Renal pelvis (tissue), 4 donors: ENCODE measurements around the gene ABCD3. TPM values are rescaled to one million over a fixed set of nuclear protein-coding genes. Genes with fewer than 3 reads are reported as not detected.

ENCODE experiments used
- DNase-seq: peaks from one replicate; pipeline ENCODE4 v3.0.0-alpha.2; 2013
- polyA plus RNA-seq, 3 donors: library from polyadenylated mRNA; unstranded; fragments of 120-200 nt; gene quantifications; one replicate each; pipeline ENCODE4 v1.2.1, GENCODE V29; 2013; ENCODE audit not compliant: insufficient read length in 3 of 3

Gene ABCD3
- polyA plus RNA-seq, 3 donors: 54.2 to 73.5 (median 61.5) TPM

DNA sequence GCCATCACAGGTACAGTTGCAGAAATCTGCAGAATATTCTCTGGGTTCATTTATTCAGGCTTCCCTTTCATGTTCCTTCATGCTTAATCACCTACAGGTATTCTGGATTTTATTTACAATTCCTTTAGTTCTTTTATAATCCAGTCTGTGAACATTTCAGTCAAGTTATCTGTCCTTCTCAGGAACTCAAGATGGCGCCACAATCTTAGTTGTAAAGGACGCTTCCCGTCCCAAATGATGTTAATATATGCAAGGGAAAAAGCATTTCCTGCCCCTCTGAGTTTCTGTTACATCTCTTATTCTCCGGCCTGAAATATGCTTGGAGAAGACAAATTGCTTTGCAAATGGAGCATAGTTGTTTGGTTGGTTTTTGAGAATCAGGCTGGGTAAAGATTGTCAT is 104.1 kb downstream of the ABCD3 start:
- peak; percentile 59 for DNase-seq

DNA sequence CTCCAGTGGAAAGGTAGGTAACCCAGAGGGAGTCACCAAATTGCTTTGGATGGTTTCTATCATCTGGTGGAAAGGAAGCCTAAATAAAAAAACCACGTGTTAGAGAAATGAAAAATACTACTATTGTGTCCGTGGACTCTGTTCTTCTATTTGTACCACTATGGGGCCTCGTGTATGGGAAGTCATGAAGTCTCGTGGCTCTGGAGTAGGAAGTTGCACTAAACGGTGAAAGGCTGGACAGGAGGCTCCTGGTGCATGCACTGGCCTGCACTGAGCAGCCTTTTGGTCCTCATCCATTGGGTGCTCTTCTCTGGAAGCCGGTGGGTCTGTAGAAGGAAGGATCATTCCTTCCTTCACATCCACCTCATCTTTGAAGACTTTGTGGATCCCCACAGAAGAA is 106.3 kb downstream of the ABCD3 start:
- DNase-seq: no peak

DNA sequence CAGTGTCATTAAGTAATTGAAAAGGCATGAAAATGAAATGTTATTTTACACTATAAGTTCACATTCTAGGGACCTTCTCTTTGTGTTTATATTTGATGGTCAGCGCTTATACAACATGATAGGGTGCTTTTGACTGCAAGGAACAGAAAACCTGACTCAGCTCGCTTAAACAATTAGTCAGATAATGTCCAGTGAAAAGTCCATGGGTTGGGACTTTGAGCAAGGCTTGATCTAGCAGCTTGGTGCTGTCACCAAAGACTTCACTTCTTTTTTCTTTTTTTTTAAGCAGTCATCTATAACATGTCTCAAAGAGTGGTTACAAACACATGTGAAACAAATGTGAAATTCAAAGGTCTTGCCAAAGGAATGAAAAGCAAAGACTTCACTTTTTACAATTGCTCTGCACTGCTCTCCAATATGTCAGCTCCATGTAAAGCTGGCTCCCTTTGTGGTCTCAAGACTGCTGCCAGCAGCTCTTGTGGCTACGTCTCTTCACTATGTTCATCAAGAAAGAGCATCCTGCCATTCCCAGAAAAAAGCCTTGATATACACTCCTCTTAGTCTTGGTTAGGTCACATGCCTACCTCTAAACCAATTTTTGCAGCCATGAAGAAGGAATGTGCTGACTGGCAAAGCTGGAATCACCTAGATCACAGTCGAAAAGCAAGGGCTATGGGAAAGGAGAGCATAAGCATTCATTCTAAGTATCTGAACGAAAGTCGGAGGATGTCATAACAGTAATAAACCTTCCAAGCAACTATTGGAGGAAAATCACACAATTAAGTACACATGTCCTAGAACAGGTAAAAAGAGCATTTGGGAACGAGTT is 108.2 kb downstream of the ABCD3 start:
- no peak for DNase-seq

DNA sequence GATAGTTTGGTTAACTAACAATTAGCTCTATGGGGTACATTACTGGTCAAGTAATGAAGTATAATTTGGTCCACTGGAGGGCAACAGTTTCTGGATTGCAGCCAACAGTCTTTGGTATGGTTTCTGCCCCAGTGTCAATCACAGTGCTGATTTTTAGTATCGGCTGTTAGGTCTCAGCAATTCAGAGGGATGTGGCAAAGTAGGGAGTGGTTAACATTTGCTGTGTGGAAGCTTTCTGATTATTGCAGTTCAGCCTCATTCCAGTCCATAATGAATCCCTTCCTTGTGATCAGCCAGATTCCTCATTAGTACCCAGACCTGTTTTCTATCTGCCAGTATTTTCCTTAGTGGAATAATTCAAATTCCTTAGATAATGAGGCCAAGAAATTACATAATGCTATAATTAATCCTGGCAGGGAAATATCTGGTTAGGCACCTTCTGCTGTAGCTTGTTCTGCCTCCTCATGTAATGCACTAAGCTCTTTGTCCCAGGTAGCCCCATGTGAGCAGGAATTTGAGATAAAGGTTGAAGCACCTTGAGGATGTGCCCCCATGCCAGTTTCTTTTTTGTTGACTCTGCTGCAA is 109.3 kb downstream of the ABCD3 start:
- DNase-seq: no peak

DNA sequence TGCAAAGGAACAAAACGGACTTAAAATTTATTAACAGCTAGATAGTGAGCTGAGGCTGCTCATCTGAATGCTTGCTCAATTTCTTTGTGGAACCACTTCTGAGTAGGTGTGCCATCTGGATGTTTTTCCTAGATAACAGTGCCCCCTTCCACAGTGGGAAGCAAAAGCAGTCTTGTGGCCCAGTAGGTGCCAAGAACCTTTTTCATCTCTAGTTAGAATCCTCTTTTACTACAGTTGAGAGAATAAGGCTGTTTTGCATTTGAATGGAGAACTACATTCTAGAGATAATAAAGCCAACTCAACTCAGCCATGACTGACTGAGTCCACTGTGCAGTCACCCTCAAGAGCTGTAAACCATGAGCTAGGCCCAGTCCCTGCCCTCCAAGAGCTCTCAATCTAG is 110.1 kb downstream of the ABCD3 start:
- no peak for DNase-seq

DNA sequence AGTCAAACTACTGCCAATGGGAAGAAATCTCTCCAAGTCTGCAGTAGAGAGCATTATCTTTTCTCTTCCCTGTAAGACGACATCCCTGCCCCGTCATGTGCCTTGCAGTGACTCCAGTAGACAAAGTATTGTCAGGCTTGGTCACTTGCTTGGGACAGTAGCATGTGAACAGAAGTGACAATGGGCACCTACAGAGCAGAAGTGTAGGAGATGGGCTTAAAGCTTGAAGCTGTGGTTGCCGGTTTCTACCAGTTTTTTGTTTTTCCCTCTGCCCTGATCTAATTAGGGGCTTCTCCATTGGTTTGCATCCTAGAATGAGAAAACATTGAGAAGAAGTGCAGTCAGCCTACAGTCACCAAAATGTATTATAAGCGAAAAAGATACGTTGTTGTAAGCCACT is 110.6 kb downstream of the ABCD3 start:
- no peak for DNase-seq

DNA sequence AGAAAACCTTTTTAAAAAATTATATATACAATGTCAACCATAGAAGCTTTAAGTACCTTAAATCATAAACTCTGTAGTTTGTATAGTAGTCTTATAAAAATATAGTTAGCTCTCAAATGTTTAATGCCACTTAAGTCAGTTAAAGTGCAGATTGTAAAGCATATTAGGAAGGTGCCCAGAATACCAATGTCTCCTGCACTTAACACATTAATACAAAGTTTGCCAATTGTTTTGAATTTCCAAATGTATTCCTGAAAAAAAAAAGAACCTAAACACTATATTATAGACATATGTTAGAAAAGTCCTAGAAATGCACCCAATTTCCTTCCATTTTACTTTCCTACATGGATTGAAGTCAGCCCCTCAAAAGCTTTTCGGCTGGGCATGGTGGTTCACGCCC is 111.2 kb downstream of the ABCD3 start:
- DNase-seq: no peak

DNA sequence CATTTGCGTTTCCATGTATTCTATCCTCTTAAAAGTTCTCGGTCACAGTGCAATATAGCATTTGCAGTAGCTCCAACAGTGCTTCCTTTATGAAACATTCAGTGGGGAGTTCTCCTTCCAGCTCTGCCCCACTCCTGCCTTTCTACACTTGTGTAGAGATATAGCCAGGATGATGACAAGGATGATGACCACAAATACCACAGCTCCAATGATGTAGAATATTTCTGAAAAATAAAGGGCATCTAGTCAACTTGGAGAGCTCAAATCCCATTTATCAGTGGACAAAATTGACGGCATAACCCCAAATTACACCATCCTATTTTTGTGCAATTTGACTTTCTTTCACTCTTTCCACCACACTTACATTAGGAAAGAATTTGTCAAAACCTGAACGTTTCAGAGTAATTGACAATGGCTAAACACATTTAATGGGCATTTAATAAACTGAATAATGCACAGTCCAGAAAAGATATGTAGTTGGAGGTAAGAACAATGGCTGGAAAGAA is 112.2 kb downstream of the ABCD3 start:
- no peak for DNase-seq

DNA sequence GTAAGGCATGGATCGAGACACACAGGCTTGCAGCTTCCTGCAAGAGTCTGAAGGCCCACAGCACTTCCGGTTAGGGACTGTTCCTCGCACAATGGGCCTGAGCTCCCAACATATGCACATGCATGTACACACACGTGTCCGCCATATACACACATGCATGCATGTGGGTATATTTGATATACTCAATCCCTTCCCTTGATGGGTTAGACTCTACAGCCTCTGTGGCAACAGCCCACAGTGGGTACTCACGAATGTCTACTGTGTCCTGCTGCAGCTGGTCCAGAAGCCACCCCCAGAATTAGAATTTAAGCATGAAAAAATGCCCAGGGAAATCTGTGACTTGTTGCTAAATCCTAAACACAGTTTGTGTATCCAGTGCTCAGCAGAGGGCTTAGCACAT is 113.5 kb downstream of the ABCD3 start:
- DNase-seq: no peak

DNA sequence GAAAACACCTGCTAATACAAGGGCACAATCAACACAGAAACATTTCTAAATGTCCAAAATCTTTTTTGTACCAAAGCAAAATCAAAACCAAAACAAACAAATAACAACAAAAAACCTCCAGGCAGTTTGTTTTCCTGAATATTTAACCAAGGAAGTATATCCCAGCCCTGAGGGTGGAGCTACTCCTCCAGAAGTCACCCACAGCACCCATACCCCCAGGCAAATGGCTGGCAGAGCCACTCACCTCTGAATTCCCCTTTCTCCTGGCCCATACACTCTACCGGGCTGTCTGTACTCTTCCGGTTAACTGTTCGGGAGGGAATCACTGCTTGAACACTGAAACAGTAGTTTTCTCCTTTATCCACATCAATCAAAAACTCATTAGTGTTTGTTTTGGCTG is 113.9 kb downstream of the ABCD3 start:
- DNase-seq: no peak

DNA sequence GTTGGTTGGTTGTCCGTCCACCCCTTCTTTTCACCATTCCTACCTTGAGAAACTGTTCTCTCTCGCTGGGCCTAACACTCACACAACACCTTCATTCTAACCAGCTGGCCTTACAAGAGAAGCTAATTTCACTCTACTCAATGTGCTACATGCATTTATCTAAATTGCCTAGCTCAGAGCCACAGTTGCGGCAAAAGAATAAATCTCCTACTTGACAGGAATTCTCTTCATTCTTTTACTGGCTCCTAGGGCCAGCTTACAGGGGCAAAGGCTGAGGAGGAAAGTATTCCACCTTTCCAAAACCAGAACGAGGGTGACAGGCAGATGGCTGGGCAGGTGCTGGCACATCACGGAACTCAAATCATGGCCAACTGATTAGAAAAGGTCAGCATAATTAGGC is 116.9 kb downstream of the ABCD3 start:
- DNase-seq: no peak

DNA sequence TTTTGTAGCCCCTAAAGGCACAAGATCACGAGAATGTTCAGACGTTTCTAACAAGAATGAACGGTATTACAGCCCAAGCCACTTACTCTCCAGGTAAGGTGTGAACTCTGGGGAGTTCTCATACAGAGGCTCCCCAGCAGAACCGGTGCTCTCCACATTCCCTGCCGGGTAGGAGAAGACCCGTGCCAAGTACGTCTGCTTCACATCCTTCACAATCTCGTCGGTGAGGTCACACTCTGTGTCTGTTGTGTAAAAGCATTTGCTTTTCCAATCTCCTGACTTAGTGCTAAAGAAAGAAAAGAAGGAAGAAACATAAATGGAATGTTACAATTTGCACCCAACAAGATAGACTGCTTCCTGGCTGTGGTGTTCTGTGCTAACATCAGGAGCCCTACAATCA is 117.7 kb downstream of the ABCD3 start:
- no peak for DNase-seq

DNA sequence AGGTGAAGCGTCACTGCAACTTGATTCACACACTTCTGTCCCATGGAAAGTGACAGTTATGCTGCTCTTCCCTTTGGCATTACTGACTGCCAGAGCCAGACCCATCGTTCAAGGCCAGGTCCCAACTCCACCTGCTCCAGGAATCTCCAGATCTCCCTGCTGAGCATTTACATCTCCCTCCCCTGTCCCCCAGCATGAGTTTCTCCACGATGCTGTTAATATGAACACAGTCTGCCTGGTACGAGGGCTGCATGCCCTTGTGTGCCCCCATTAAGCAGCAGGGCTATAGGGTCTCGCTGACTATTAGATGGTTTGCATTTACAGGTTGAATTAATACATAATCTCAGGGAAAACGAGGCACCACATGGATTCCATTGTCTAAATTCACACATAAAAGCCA is 119.1 kb downstream of the ABCD3 start:
- DNase-seq: no peak

DNA sequence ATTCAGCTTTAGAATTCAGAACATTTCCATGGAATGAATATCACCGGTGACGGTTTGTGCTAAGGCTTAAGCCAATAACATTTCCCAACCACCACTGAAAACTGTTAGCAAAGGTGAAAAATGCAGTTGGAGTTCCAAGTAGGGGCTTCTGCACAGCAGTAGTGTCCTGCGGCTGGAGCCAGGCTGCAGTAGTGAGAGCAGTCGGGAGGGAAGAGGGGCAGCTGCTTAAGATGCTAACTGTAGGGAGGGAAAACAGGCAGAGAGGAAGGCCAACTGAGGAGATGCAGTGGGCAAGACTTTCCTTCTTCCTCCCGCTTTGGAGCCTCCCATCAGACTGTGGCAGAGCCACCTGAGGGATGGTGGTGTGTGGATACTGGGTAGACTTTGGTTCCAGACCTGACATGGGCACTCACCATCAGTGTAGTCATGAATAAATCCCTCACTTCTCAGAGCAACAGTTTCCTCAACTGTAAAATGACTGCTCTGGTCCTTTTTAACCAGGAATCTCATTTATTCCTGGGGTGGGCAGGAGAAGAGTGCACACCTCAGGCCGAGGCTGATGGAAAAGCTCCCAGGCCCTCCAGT is 120.1 kb downstream of the ABCD3 start:
- DNase-seq: no peak

DNA sequence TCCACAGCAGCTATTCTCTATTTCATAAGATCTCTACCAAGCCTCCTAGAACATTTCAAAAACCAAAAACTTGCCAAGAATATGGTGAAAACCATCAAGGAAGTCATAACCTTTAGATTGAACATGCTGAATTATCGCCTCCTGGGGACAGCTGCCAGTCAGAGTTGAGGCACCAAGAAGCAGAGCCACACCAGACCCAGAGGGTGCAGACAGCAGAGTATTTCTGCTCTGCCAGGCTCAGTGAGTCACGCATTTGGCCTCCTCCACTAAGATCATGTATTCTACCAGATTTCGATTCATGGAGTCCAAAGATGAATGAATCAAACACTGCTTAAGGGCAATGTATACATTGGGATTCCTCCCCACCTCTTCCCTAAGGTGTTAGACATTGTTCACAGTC is 121.3 kb downstream of the ABCD3 start:
- no peak for DNase-seq

DNA sequence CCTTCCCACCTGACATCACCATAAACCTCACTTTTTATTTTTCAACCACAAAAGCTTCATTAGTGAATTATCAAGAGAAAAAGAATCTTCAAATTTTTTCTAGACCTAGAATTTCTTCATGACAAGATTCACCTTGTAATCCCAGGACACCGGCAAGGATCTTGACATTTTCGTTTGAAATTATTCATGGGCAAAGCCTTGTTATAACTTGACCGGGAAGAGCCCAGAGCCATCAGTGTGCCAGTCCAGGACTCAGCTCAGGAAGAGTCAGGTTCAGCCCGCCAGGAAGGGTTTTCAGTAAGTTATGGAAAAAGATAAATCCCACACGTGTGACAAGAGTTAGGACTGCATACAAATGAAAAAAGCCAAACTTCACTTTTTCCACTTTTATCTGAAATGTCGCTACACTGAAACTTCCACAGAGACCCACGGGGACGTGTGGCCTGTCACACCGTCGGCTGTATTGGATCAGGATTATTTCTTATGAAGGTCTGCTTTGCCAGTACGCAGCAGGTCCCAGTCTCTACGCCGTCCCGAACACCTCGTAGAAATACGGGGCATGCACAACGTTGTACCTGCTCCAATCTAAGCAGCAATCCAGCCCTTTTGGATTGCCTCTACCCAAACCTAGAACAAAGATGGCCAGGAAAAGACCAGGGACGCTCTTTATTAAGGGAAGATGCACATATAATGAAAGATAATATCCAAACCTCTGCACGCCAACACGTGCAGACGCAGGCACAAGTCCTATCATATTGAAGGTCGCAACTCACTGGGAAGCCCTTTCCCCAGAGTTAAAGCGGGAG is 122.5 kb downstream of the ABCD3 start:
- no peak for DNase-seq

DNA sequence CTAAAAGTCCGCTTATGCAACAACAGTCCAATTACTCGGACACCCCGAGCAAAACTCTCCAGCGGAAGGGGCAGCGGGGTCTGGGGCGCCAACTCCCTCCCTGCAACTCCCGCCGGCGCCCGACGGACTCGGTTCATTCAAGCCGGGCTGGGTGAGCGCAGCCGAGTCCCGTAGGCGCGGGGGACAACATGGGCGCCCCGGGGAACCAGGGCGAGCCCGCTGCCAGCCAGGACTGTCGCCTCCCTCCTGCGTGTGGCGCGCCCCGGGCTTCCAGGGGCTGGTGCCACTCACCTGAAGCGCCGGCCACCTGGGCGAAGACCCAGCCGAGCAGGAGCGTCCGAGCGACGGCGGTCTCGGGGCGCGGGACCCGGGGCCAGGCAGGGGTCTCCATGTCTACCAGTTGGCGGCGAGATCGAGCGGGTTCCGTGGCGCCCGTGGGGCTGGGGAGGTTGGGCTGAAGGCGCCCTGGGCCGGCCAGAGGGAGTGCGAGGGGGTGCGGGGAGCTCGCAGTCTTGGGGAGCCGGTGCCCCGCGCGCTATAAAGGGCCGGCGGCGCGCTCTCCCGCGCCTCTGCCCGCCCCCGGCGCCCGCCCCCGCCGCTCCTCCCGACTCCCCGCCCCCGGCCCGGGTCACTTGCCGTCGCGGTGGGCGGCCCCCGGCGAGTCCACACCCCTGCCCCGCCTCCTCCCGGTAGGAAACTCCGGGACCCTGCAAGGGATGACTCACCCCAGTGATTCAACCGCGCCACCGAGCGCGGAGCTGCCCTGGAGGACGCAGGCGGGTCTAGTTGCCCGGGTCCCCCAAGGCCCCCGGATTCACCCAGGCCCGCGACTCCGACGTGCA is 123.3 kb downstream of the ABCD3 start, which contains the start of gene F3:
TSS of gene F3 (minus strand) at position 514 of the 842 bp plus-strand sequence. CDS start at position 391, 123 bp downstream.
- DNase-seq: peak; percentile 85

DNA sequence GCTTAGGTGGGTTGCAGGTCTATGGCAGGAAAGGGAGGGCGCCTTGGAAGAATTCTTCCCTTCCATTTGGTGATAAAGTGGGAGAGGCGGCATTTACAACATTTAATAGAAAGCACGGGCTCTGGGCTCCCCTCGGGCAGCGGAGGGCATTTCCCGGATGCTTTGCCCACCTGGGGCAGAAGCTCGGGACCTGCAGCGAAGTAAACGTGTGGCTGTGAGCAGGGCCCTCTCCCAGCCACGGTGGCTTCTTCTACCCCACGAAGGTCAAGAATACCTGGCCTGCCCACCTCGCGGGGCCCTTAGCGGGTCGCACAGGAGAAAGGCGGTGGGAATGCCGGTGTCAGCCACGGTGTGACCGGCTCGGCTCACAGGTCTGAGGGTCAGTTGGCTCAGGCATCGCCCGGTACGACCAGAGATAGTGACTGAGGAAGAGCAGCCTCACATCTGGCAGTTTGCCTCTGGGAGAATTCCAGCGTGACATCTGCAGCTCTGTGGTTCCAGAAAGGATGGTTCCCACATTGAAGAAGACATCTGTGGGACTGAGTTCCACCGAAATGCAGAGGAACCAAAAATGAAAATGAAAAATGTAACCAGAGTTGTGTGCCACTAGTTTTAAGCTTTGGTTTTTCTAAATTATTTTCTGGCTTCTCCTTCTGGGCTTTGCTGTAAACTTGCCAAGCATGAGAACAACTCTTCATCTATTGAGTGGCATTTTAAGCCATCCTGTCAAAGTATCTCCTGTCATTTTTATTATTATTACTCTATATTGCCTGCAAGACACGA is 124.1 kb downstream of the ABCD3 start:
- no peak for DNase-seq

DNA sequence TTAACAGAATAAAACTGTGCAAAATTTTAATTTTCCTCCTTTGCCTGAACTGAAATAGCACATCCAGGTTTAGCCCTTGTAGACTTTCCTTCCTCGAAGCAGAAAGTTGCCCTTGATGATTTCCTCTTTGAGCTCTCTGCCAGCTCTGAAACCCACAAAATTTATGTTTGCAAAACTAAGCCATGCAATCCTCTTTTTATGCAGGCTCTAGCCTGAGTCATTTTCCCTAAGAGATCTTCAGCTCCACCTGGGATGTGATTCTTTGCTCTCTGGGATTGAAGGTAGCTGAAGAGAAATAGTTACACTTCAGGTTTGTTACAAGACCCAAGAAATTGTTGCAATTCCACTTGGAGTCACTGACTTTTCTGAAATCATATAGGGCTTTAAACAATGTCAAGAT is 124.8 kb downstream of the ABCD3 start:
- no peak for DNase-seq

DNA sequence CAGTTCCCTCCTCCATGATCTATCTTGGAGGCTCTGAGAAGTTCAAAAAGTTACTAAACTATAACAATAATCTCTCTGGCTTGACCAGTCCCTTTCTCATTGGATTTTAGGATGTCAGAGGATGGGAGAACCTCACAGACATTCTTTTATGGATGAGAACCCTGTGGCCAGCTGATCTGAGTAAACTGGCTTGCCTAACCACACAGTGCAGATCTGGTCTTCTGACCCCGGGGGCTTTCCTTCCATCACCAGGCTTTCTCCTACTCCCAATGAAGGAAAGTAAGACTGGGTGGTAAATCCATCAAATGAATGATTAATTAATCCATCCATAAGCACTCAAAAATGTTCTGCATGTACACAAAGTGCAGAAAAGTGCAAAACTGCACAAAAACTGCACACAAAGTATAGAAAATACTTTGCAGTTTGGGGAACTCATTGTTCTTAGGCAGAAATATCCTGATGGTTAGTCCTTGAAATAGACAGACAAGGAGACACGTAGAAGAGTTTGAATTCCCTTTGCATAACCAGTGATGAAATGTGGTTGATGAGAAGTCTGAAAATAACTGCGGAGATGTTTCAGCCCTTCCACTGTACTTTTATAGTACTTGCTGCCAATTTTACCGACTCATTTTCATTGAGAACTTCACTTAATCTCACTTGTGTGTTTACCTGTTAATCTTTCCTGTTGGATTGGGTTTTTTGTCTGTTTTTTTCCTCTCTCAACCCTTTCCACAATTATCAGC is 125.9 kb downstream of the ABCD3 start:
- DNase-seq: no peak
